Rectal smooth muscle tissue (tissue), 1 donor: ENCODE results near the gene SERHL2.
"Not testable (repeated sequence)": the region's sequence is repeated elsewhere in the genome, so short reads cannot be mapped to it uniquely, and the experiment has no call there.

Experiments used
- H3K27ac ChIP-seq: one replicate; pipeline ENCODE4 v1.7.0; 2013; ENCODE audit warnings: low read depth, low read length, inconsistent platforms
- H3K27me3 ChIP-seq: one replicate; pipeline ENCODE4 v1.7.0; 2013; ENCODE audit warnings: low read length; ENCODE audit not compliant: control insufficient read depth, insufficient read depth
- H3K36me3 ChIP-seq: one replicate; pipeline ENCODE4 v1.7.0; 2013; ENCODE audit warnings: low read length; ENCODE audit not compliant: control insufficient read depth, insufficient read depth
- H3K4me1 ChIP-seq: one replicate; pipeline ENCODE4 v1.7.0; 2013; ENCODE audit warnings: low read length; ENCODE audit not compliant: control insufficient read depth, insufficient read depth
- H3K4me3 ChIP-seq: one replicate; pipeline ENCODE4 v1.7.0; 2013; ENCODE audit warnings: low read length
- H3K9ac ChIP-seq: one replicate; pipeline ENCODE4 v1.7.0; 2013; ENCODE audit warnings: low read length

SERHL2 gene

GRCh38 chr22:42604403-42604802, 50.6 kb downstream of the SERHL2 start:
- Histone ChIP-seq H3K27me3 (no peaks in the 10 kb centered on the region), H3K36me3 (peaks cover 20% of the 10 kb centered on the region), H3K4me3 (no peak overlapping the region), H3K9ac (no peak overlapping the region), H3K4me1 (peaks cover 3% of the 10 kb centered on the region), H3K27ac (no peak overlapping the region)

- peaks cover 17% of the 10 kb centered on the region for H3K4me1 ChIP-seq
- peaks cover 14% of the 10 kb centered on the region for H3K36me3 ChIP-seq
- not testable (repeated sequence) for H3K9ac ChIP-seq, H3K27me3 ChIP-seq, H3K27ac ChIP-seq, H3K4me3 ChIP-seq
Observed at GRCh38 chr22:42607641-42608040, 53.9 kb downstream of the SERHL2 start.

GRCh38 chr22:42608136-42608822, 54.5 kb downstream of the SERHL2 start:
- Histone ChIP-seq H3K36me3 (peaks cover 7% of the 10 kb centered on the region), H3K27ac (peak overlapping the region; percentile 12), H3K27me3 (no peaks in the 10 kb centered on the region), H3K4me1 (peaks cover 23% of the 10 kb centered on the region), H3K9ac (no peak overlapping the region), H3K4me3 (peak overlapping the region; percentile 22)

GRCh38 chr22:42608823-42609361, 55.1 kb downstream of the SERHL2 start:
- Histone ChIP-seq H3K27ac (peak overlapping the region; percentile 12), H3K36me3 (peaks cover 7% of the 10 kb centered on the region), H3K4me3 (peak overlapping the region; percentile 22), H3K4me1 (peaks cover 24% of the 10 kb centered on the region), H3K9ac (no peak overlapping the region), H3K27me3 (no peaks in the 10 kb centered on the region)

GRCh38 chr22:42610186-42610585, 56.4 kb downstream of the SERHL2 start:
- no peak overlapping the region for H3K27ac ChIP-seq
- no peak overlapping the region for H3K4me3 ChIP-seq
- no peaks in the 10 kb centered on the region for H3K27me3 ChIP-seq
- peaks cover 24% of the 10 kb centered on the region for H3K4me1 ChIP-seq
- H3K9ac ChIP-seq, result no peak overlapping the region
- H3K36me3 ChIP-seq, result peaks cover 7% of the 10 kb centered on the region

- Histone ChIP-seq H3K9ac (no peak overlapping the region), H3K27me3 (no peaks in the 10 kb centered on the region), H3K27ac (no peak overlapping the region), H3K36me3 (peaks cover 7% of the 10 kb centered on the region), H3K4me1 (peaks cover 27% of the 10 kb centered on the region), H3K4me3 (no peak overlapping the region)
Observed at GRCh38 chr22:42611051-42611450, 57.3 kb downstream of the SERHL2 start.

- peaks cover 27% of the 10 kb centered on the region for H3K4me1 ChIP-seq
- H3K4me3 ChIP-seq, result no peak overlapping the region
- no peak overlapping the region for H3K27ac ChIP-seq
- H3K27me3 ChIP-seq, result no peaks in the 10 kb centered on the region
- peaks cover 7% of the 10 kb centered on the region for H3K36me3 ChIP-seq
- H3K9ac ChIP-seq, result no peak overlapping the region
Observed at GRCh38 chr22:42612336-42612735, 58.6 kb downstream of the SERHL2 start.

- Histone ChIP-seq H3K9ac (peak overlapping the region; percentile 80), H3K36me3 (peaks cover 6% of the 10 kb centered on the region), H3K27me3 (no peaks in the 10 kb centered on the region), H3K4me3 (peak overlapping the region; percentile 85), H3K4me1 (peaks cover 24% of the 10 kb centered on the region), H3K27ac (peak overlapping the region; percentile 98)
Observed at GRCh38 chr22:42613872-42614301, 60.1 kb downstream of the SERHL2 start.

- Histone ChIP-seq H3K27ac (peak within 1 kb of the TSS; percentile 98), H3K36me3 (peaks cover 6% of the 10 kb centered on the region), H3K9ac (peak within 1 kb of the TSS; percentile 80), H3K4me3 (peak within 1 kb of the TSS; percentile 85), H3K27me3 (no peaks in the 10 kb centered on the region), H3K4me1 (peaks cover 24% of the 10 kb centered on the region)
Observed at GRCh38 chr22:42614312-42615091, 60.7 kb downstream of the SERHL2 start, which contains the start of gene POLDIP3. POLDIP3 (minus strand) TSS chr22:42614883; CDS start chr22:42614857, 26 bp downstream.

- Histone ChIP-seq H3K4me1 (peaks cover 23% of the 10 kb centered on the region), H3K36me3 (peaks cover 6% of the 10 kb centered on the region), H3K4me3 (peak overlapping the region; percentile 58)
Observed at GRCh38 chr22:42615092-42615859, 61.5 kb downstream of the SERHL2 start.

GRCh38 chr22:42615860-42616175, 62.1 kb downstream of the SERHL2 start:
- peak overlapping the region; percentile 79 for H3K9ac ChIP-seq
- peaks cover 19% of the 10 kb centered on the region for H3K4me1 ChIP-seq

More at GRCh38 chr22:42615092-42615859, 61.5 kb downstream of the SERHL2 start:
- Histone ChIP-seq H3K27me3 (no peaks in the 10 kb centered on the region), H3K27ac (peak overlapping the region; percentile 98), H3K9ac (peak overlapping the region; percentile 79)

More at GRCh38 chr22:42615860-42616175, 62.1 kb downstream of the SERHL2 start:
- not testable (repeated sequence) for H3K27me3 ChIP-seq, H3K36me3 ChIP-seq
- H3K4me3 ChIP-seq, result peak overlapping the region; percentile 58
- H3K27ac ChIP-seq, result peak overlapping the region; percentile 98
